GM15510 (cell line): ENCODE data around the gene DPEP2.

Source experiments
- POLR2A ChIP-seq: IDR thresholded peaks from 3 replicates; pipeline ENCODE4 v1.6.1; 2011; ENCODE audit warnings: borderline replicate concordance; ENCODE audit not compliant: insufficient read length; ENCODE audit errors: extremely low read depth

Gene DPEP2

DNA sequence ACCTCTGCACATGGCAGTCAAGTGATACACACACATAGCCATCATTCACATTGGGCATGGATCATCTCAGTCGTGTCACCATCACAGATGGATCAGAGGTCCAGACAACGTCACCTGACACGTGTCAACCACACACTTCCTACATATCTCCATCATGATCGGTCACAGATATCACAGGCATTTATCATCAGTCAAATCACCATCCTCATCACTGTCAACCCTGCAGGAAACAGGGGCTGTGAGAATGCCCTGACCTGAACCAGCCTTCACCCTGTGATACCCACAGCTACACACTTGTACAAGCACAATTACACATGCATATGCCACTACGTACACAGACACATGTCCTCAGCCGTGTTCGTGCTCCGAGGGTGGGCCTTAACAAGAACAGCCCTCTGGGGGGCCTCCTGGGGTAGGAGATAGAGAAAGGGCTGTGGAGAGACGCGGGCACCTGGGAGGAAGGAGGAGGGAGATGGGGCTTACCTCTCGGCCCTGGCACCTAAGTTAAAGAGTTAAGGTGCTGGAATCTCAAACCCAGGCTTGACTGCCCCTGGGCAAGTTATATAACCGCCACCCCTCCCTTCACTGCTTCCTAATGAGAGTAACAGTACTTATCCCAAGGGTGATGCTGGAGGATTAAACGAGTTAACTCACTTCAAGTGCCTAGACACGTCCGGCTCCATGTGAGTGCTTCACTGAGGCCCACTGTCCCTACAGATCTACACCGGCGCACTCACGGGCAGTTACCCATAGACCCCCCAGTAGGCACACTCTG, 31.9 kb downstream of the DPEP2 start:
- TF ChIP-seq POLR2A, result no peak

DNA sequence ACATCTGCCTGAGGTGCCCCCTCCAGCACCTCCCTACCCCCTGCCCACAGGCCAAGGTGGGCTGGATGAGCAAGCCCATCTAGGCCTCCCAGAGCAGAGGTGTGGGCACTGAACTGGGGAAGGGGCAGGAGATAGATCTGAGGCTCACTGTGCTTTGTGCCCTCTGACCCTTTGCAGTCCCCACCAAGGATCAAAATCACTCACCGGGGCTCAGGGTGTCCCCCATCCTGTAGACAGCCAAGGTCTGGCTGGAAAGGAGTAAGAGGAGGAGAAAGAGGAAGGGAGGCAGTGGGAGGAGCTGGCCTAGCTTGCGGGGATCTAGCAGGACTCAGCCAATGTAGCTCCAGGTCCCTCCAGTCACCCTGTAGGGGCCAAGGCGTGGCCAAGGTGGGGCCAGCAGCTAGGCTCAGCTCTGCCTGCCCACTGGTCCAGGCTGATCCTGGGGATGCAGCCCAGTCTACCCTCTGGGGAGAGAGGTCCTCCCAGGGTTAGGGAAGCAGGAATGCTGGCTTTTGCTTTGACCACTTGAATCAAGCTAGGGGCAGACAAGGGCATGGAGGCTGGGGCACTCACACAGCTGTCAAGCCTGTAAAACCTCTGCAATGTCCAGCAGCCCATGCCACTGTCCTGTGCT, 32.6 kb downstream of the DPEP2 start:
- TF ChIP-seq POLR2A, result no peak

DNA sequence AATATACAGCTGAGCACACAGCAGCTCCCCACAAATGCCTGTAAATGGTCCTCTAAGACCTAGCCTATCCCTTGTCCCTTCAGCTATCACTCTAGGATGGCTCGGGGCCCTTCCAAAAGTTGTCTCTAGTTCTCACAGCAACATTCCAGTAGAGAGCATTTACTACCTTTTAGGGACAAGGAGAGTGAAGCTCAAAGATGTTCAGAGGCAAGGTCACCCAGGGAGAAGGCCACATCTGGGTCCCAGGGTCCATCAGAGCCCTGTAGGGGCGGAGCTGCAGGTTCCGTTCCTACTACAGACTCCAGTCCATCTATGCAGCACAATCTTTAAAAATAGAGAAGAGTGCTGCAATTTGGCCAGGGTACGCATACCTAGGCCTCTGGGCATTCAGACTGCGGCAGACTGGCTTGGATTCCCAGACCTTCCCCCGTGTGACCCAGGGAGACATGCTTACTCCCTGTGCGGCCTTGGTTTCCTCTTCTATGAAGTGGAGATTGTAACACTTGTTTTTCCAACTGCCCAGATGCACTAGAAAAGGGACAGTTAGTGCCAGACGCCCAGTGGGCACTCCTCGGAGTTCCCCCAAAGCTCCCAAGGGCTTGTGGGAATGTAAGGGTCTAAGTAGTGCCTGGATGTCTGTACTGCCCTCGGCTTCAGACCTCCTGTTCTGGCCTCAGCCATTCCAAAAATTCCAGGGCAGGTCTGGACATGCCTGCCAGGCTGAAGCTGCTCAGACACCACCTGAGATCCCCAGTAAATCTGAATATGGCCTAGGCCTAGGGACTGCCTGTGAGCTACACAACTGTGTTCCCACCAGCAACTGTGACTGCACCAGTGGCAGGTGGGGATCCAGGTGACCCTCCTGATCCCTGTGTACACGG, 33.4 kb downstream of the DPEP2 start:
- no peak for TF ChIP-seq POLR2A

DNA sequence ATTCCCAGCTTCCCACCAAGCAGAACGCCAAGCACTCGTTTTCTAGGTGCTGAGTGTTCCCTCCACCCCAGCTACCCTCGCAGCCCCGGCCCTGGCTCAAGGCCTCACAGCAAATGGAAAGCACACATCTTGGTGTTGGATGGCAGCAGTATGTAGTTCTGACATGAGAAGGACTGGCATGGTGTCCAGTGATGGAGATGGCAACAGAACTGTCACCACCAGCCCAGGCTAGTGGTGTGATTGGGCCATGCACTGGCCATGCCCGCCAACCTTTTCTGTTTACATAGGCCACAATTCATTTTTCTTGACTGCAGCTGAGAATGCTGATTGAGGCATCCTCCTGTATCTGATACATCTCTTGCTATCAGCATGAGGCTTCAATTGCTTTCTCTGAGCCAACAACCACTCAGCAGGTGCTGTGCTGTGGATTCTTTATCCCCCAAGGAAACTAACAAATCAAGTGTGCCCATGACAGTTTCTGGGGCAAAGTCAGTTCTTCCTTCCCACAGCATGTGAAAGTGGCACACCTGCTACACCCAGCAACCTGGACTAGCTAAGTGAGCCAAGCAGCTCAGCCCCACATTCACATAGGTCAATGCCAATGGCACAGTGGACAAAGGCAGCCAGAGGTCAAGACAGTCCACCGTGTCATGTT, 34.7 kb downstream of the DPEP2 start:
- no peak for TF ChIP-seq POLR2A

DNA sequence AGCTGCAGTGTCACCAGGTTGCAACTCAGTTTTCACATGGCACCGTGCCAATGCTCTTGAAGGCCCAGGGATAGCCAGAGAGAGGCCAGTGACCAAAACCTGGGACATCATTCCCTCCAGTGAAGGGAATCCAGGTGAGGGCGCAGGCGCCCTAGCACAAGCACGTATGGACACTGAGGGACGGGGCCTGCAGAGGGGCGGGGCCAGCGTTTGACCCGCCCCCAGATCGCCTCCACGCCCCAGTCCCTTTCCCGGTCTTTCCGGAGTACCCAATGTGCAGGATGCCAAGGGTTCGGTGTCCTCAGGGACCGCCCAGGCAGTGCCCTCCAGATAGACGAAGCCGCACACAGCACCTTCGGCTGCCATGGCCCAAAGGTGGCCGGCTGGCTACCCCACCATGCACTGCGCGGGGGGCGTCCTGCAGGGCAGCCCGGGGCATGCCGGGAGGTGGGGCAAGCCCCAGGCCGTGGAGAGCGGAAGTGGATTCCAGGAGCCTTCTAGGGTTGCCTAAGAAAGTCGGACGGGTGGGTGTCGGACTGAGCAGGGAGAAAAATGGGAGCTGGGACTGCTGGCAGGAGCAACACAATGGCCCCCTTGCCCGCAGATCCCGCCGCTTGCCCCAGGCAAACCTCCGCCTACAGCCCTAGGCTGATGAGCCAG, 35.5 kb downstream of the DPEP2 start:
- no peak for TF ChIP-seq POLR2A

DNA sequence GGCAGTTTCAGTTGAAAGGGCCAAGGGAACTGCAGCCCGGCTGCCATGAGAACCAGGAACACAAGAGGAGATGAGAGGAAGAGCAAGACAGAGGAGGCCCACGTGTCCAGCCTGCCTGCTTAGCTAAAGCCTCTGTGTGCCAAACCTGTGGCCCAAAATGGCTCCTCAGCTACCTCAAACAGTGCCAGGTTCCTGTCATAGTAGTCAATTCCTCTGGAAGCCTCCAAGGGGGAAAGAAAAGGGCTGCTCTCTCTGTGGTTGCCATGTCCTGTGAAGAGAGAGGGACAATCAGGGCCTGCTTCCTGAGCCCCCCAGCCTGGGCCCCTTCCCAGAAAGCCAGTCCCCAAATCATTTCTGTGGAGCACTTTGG, 36.0 kb downstream of the DPEP2 start:
- no peak for TF ChIP-seq POLR2A

DNA sequence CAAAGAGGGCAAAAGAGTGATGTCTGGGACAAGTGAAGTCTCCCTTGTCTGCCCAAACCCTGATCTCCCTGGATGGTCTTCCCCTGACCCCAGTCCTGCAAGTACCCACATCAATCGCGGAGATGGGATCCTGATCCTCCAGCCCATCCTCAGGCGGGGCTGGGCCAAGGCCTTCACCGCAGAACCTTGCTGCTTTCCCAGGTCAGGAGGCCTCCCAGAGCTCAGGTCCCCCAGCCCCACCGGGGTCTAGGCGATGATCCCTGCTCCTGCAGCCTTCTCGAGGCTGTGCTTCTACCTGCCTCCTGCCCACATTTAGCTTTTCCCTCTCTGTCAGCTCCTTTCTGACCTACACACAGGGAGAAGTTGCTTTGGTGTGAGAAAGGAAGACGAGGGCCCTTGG, 37.1 kb downstream of the DPEP2 start:
- no peak for TF ChIP-seq POLR2A

DNA sequence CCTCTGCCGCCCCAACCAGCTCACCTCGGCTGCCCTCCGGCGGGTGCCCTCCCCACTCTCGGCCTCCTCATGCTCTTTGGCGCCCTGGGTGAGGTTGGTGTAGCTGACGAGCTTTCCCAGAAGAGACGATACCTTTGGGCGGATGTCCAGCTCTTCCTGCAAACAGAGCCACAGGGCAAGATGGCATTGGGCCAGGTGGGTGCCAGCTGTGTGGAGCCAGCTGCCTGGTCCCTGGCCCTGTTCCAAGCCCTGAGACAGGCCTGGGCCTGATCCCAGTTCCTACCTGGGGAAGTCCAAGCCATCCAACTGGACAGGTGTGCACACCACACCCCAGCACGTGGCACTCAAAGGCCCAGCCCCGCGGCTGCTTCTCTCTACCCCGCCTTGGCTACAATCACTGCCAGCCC, 37.7 kb downstream of the DPEP2 start:
- no peak for TF ChIP-seq POLR2A

DNA sequence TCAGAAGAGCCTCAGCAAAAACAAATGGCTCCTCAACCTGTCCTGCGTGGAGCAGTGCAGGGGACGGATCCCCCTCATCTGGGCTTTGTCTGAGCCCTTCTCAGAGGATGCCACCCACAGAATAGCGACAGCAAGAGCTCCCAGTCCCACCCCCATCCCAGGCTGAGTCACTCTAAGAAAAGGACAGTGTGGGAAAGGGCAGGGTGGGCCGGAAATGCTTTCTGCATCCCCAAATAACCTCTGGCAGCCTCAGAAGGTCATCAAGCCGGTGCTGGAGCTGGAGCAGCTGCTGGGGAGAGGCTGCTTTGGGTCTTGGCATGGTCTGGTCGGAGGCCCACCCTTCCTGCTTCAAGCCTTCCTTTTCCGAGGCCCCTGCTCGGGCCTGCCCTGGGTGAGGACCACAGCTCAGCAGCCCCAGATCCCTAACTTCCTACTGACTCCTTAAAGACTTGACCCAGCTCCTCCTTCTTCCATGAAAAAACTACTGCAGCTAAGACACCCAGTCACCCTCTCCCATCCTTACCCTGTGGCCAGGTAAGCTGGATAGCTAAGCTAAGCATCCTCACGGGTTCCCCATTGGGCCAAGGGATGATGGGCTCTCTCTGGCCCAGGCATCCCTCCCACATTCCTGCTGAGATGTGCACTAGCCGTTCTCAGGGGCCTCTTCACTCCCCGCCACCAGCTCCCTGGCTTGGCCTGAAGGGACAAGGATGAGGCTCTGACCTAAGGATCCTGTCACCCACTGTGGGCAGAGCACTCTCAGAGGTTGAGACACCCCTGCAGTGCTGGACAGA, 39.6 kb downstream of the DPEP2 start:
- TF ChIP-seq POLR2A, result no peak

DNA sequence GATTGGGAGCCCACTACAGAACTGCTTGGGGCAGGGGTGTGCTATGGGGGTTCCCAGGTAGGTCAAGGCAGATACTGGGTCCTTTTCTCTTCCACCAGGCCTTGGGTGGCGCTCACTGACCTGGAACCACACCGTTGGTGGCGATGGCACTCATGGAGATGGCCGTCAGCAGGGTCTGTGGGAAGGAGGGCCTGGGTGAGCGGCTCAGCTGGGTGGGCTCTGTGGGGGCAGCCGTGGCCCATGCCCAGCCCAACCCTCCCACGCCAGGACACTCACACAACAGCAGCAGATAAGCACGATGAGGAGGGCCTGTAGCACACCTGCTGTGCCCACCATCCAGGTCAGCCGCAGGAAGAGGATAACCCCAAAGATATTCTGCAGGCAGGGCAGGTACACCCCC, 41.7 kb downstream of the DPEP2 start:
- TF ChIP-seq POLR2A, result no peak

DNA sequence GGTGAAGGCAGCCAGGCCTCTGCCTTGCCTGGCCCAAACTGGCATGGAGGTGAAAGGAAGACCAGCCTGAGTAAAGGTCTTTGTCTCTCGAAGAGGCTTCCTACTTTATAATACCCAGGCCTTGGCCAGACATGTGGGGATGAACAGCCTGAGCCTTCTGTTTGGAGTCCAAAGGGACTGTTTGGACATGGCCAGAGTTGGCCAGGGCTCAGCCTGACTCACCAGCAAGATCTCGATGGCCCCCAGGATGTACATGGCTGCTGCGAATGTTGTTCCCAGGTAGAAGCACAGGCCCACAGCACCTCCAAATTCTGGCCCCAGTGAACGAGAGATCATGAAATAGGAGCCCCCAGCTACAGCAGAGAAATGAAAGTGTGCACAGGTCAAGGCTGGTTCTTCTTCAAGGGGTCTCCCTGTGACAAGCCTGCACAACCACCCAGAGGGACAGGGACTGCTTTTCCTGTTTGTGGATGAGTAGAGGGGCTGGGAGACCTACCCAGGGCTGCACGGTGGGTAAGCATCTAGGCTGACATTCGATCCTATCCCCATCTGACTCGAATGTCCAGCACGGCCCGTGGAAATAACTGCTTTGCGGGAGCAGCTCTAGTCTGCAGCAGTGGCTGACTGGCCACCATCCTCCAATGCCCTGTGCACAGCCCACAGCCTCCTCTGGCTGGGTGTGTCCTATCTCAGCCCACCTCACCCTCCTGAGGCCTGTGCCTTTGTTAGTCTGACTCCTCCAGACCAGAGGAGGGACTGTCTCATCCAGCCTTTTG, 44.7 kb downstream of the DPEP2 start:
- TF ChIP-seq POLR2A, result no peak

DNA sequence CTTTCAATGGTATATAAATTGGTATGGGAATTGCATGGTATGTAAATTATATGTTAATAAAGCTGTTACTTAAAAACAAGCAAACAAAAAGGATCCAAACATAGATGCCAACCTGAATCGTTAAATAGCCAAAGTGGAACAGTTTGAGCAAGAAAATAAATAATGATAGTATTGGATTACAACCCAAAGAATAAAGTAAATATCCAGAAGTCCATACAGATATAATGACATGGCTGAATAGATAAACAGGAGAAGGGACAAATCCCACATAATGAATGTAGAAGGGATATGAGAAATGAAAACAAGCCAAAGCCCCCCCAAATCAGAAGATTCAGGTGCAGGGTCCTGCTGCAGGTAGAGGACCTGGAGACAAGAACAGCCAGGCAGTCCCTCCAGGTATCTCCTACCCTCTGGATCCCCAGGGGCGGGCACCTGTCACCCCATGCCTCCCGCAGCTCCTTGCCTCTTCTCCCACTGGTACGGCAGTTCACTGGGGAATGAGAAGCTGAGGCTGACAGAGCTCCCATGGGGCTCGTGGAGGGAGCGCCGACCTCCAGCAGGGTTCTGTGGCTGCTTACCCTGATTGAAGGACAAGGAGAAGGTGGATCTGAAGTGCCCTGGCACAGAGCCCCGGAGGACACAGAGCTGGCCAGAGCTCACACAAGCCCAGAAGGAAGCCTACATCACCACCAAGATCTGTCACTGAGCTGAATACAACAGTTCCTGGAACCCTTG, 45.5 kb downstream of the DPEP2 start:
- no peak for TF ChIP-seq POLR2A
